Measurements from ENCODE around the gene DUSP28.

DUSP28 gene

DNA sequence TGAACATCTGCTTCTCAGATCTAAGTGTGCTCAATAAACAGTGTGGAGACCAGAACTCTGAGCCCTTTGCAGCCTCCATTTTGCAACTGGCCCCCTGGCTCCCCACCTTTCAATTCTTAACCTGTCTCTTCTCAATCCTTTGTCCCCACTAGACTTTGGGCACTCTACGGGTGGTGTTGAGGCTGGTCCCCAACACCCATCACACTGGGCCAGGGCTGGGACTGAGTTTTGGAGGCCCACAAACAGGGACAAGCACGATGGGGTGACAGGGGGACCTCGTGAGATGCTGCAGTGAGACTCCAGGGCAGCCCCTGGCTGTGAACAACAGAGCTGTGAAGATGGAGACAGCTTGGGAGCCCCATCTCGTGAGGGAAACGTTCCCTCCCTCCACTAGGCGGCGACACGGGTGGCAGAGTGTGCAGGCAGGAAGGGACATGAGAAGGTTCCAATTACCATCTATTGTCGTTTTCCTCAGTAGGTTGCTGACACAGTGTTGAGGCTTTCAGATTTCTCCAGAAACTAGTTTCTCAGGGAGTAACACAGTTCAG is 3.5 kb upstream of the DUSP28 start (continued):
- TF ChIP-seq, protein P1, sequence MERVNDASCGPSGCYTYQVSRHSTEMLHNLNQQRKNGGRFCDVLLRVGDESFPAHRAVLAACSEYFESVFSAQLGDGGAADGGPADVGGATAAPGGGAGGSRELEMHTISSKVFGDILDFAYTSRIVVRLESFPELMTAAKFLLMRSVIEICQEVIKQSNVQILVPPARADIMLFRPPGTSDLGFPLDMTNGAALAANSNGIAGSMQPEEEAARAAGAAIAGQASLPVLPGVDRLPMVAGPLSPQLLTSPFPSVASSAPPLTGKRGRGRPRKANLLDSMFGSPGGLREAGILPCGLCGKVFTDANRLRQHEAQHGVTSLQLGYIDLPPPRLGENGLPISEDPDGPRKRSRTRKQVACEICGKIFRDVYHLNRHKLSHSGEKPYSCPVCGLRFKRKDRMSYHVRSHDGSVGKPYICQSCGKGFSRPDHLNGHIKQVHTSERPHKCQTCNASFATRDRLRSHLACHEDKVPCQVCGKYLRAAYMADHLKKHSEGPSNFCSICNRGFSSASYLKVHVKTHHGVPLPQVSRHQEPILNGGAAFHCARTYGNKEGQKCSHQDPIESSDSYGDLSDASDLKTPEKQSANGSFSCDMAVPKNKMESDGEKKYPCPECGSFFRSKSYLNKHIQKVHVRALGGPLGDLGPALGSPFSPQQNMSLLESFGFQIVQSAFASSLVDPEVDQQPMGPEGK (CRISPR knock-in tag; IDR thresholded peaks at IDR 0.05; ENCODE audit: borderline replicate concordance) = no peak
- TF ChIP-seq ISL1 (CRISPR knock-in tag; IDR thresholded peaks at IDR 0.05) (no peak), RARB (CRISPR knock-in tag; IDR thresholded peaks at IDR 0.05) (no peak), ZNF70 (CRISPR knock-in tag; IDR thresholded peaks at IDR 0.05) (no peak)

GRCh38 chr2:240557101-240557751 is 2.9 kb upstream of the DUSP28 start:
- TF ChIP-seq ZC3H10 (CRISPR knock-in tag; IDR thresholded peaks at IDR 0.05) (no peak), ZFP3 (CRISPR knock-in tag; IDR thresholded peaks at IDR 0.05) (no peak), GLIS3 (CRISPR knock-in tag; IDR thresholded peaks at IDR 0.05) (no peak), ESRRG (CRISPR knock-in tag; IDR thresholded peaks at IDR 0.05) (no peak), ZNF565 (CRISPR knock-in tag; conservative IDR thresholded peaks at IDR 0.05; ENCODE audit: low read depth) (no peak), BACH2 (CRISPR knock-in tag; IDR thresholded peaks at IDR 0.05; ENCODE audit: borderline replicate concordance) (no peak), ZFP30 (CRISPR knock-in tag; IDR thresholded peaks at IDR 0.05) (no peak), TCF4 (CRISPR knock-in tag; IDR thresholded peaks at IDR 0.05; ENCODE audit: borderline replicate concordance) (no peak), RARB (CRISPR knock-in tag; IDR thresholded peaks at IDR 0.05) (no peak), TSHZ2 (CRISPR knock-in tag; IDR thresholded peaks at IDR 0.05) (no peak), PPARA (CRISPR knock-in tag; IDR thresholded peaks at IDR 0.05; ENCODE audit: borderline replicate concordance) (no peak), OSR1 (CRISPR knock-in tag; IDR thresholded peaks at IDR 0.05) (no peak)
- TF ChIP-seq, protein P2, sequence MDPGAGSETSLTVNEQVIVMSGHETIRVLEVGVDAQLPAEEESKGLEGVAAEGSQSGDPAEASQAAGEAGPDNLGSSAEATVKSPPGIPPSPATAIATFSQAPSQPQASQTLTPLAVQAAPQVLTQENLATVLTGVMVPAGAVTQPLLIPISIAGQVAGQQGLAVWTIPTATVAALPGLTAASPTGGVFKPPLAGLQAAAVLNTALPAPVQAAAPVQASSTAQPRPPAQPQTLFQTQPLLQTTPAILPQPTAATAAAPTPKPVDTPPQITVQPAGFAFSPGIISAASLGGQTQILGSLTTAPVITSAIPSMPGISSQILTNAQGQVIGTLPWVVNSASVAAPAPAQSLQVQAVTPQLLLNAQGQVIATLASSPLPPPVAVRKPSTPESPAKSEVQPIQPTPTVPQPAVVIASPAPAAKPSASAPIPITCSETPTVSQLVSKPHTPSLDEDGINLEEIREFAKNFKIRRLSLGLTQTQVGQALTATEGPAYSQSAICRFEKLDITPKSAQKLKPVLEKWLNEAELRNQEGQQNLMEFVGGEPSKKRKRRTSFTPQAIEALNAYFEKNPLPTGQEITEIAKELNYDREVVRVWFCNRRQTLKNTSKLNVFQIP (CRISPR knock-in tag; IDR thresholded peaks at IDR 0.05; ENCODE audit: borderline replicate concordance, low read depth) = no peak
- TF ChIP-seq, protein P1 (CRISPR knock-in tag; IDR thresholded peaks at IDR 0.05; ENCODE audit: borderline replicate concordance) = no peak
- ATAC-seq = no peak

GRCh38 chr2:240557808-240558207 is 2.3 kb upstream of the DUSP28 start, which contains the start of gene ANKMY1:
ANKMY1 (minus strand) TSS chr2:240557988; CDS start chr2:240557335, 653 bp downstream.
- ATAC-seq = peak; percentile 63
- TF ChIP-seq ZNF70 (CRISPR knock-in tag; IDR thresholded peaks at IDR 0.05) (no peak), TOX (CRISPR knock-in tag; IDR thresholded peaks at IDR 0.05; ENCODE audit: borderline replicate concordance) (no peak), TCF4 (CRISPR knock-in tag; IDR thresholded peaks at IDR 0.05; ENCODE audit: borderline replicate concordance) (no peak), GLIS3 (CRISPR knock-in tag; IDR thresholded peaks at IDR 0.05) (no peak), ZNF8 (CRISPR knock-in tag; IDR thresholded peaks at IDR 0.05) (no peak), PPARA (CRISPR knock-in tag; IDR thresholded peaks at IDR 0.05; ENCODE audit: borderline replicate concordance) (no peak), ZFP30 (CRISPR knock-in tag; IDR thresholded peaks at IDR 0.05) (no peak), ISL1 (CRISPR knock-in tag; IDR thresholded peaks at IDR 0.05) (no peak), CSDC2 (CRISPR knock-in tag; IDR thresholded peaks at IDR 0.05) (no peak), BACH2 (CRISPR knock-in tag; IDR thresholded peaks at IDR 0.05; ENCODE audit: borderline replicate concordance) (no peak), RARB (CRISPR knock-in tag; IDR thresholded peaks at IDR 0.05) (no peak), ZFP3 (CRISPR knock-in tag; IDR thresholded peaks at IDR 0.05) (no peak), CSRNP3 (CRISPR knock-in tag; IDR thresholded peaks at IDR 0.05) (no peak), ZC3H10 (CRISPR knock-in tag; IDR thresholded peaks at IDR 0.05) (no peak), OSR1 (CRISPR knock-in tag; IDR thresholded peaks at IDR 0.05) (no peak), SNAI2 (CRISPR knock-in tag; IDR thresholded peaks at IDR 0.05) (no peak), ZNF565 (CRISPR knock-in tag; conservative IDR thresholded peaks at IDR 0.05; ENCODE audit: low read depth) (no peak), TSHZ2 (CRISPR knock-in tag; IDR thresholded peaks at IDR 0.05) (no peak), ESRRG (CRISPR knock-in tag; IDR thresholded peaks at IDR 0.05) (no peak)
- TF ChIP-seq, protein P2 (CRISPR knock-in tag; IDR thresholded peaks at IDR 0.05; ENCODE audit: borderline replicate concordance, low read depth) = no peak
